IMR-90 (cell line): ENCODE results near the gene LRP1B. TPM values are rescaled to one million over a fixed set of nuclear protein-coding genes. Genes with fewer than 3 reads are reported as not detected.

Source experiments
- ATAC-seq: fragments of 200-7000 bp; cut with Tn5 transposase; 2 replicates; pipeline ENCODE4 v1.9.1; 2020; ENCODE audit warnings: low read depth, mild to moderate bottlenecking, moderate library complexity
- BruUV-seq: library from RNA; stranded (reverse); fragments of 400-500 nt; replicated peaks from 2 replicates; lab custom pipeline; 2021; lab: Mats Ljungman, UMichigan
- CTCF ChIA-PET: fragments of 300-600 bp; formaldehyde crosslinking; extraction: SDS; loops from one replicate; lab custom pipeline; 2021; ENCODE audit warnings: antibody characterized with exemption; lab: Yijun Ruan, JAX
- POLR2A ChIA-PET: fragments of 300-600 bp; sonication (Branson Sonifier 250); formaldehyde crosslinking; loops from one replicate; lab custom pipeline; 2022; ENCODE audit warnings: antibody characterized with exemption; ENCODE audit not compliant: unreplicated experiment; lab: Charles Lee
- DNase-seq: peaks from one replicate; pipeline ENCODE4 v3.0.0; 2013
- H2AFZ ChIP-seq: replicated peaks from 2 replicates; pipeline ENCODE3; 2013; ENCODE audit warnings: low read length, mild to moderate bottlenecking; ENCODE audit not compliant: poor library complexity
- H2AK5ac ChIP-seq: 2 replicates; pipeline ENCODE4 v1.6.1; 2013; ENCODE audit warnings: low read depth, low read length, inconsistent platforms
- H2AK9ac ChIP-seq: replicated peaks from 2 replicates; pipeline ENCODE3; 2013; ENCODE audit warnings: mild to moderate bottlenecking, low read depth, low read length, moderate library complexity; ENCODE audit not compliant: poor library complexity
- H2BK120ac ChIP-seq: 2 replicates; pipeline ENCODE4 v1.6.1; 2013; ENCODE audit warnings: low read depth, low read length, inconsistent platforms
- H2BK15ac ChIP-seq: 3 replicates; pipeline ENCODE4 v1.6.1; 2013; ENCODE audit warnings: low read depth, low read length, inconsistent platforms
- H2BK20ac ChIP-seq: 2 replicates; pipeline ENCODE4 v1.6.1; 2013; ENCODE audit warnings: low read depth, mild to moderate bottlenecking, inconsistent platforms, low read length, moderate library complexity
- H2BK5ac ChIP-seq: 2 replicates; pipeline ENCODE4 v1.6.1; 2013; ENCODE audit warnings: mild to moderate bottlenecking, low read depth, low read length, inconsistent platforms; ENCODE audit not compliant: poor library complexity, severe bottlenecking
- H3K14ac ChIP-seq: replicated peaks from 2 replicates; pipeline ENCODE4 v1.6.1; 2013; ENCODE audit warnings: low read depth, low read length, inconsistent platforms
- H3K18ac ChIP-seq: 2 replicates; pipeline ENCODE4 v1.6.1; 2013; ENCODE audit warnings: low read depth, low read length, control low read depth
- H3K23ac ChIP-seq: 2 replicates; pipeline ENCODE4 v1.6.1; 2013; ENCODE audit warnings: low read depth, low read length, inconsistent platforms
- H3K27ac ChIP-seq: 2 replicates; pipeline ENCODE4 v1.5.1; 2013; ENCODE audit warnings: mild to moderate bottlenecking, control low read depth, low read length; ENCODE audit not compliant: insufficient read depth
- H3K27me3 ChIP-seq: 2 replicates; pipeline ENCODE4 v1.6.1; 2013; ENCODE audit warnings: low read length; ENCODE audit not compliant: control insufficient read depth, insufficient read depth
- H3K36me3 ChIP-seq: 2 replicates; pipeline ENCODE4 v1.6.1; 2013; ENCODE audit warnings: low read length, mixed read lengths; ENCODE audit not compliant: control insufficient read depth, insufficient read depth
- H3K4ac ChIP-seq: 2 replicates; pipeline ENCODE4 v1.6.1; 2013; ENCODE audit warnings: low read depth, low read length, inconsistent platforms
- H3K4me1 ChIP-seq: 2 replicates; pipeline ENCODE4 v1.6.1; 2013; ENCODE audit warnings: low read length, mixed read lengths; ENCODE audit not compliant: control insufficient read depth, insufficient read depth
- H3K4me2 ChIP-seq: 2 replicates; pipeline ENCODE4 v1.6.1; 2013; ENCODE audit warnings: low read depth, mild to moderate bottlenecking, control low read depth, low read length, moderate library complexity
- H3K4me3 ChIP-seq: 2 replicates; pipeline ENCODE4 v1.5.1; 2013; ENCODE audit warnings: low read depth, mild to moderate bottlenecking, control low read depth, low read length, moderate library complexity; ENCODE audit not compliant: insufficient read depth
- H3K56ac ChIP-seq: 2 replicates; pipeline ENCODE4 v1.6.1; 2013; ENCODE audit warnings: low read length, inconsistent platforms; ENCODE audit not compliant: insufficient read depth; ENCODE audit errors: extremely low read depth
- H3K79me1 ChIP-seq, 2 experiments: 2 replicates each; pipeline ENCODE4 v1.6.1; 2013; ENCODE audit warnings: low read length in 2 of 2, inconsistent platforms in 1 of 2, low read depth in 1 of 2
- H3K9ac ChIP-seq: 2 replicates; pipeline ENCODE4 v1.6.1; 2013; ENCODE audit warnings: low read depth, low read length, control low read depth
- H3K9me1 ChIP-seq: 2 replicates; pipeline ENCODE4 v1.6.1; 2013; ENCODE audit warnings: low read length, inconsistent platforms; ENCODE audit not compliant: insufficient read depth
- H3K9me3 ChIP-seq: 2 replicates; pipeline ENCODE4 v1.6.1; 2013; ENCODE audit warnings: low read length; ENCODE audit not compliant: control insufficient read depth, insufficient read depth
- H4K20me1 ChIP-seq: 2 replicates; pipeline ENCODE4 v1.6.1; 2013; ENCODE audit warnings: low read length, inconsistent platforms; ENCODE audit not compliant: insufficient read depth
- H4K5ac ChIP-seq: 2 replicates; pipeline ENCODE4 v1.6.1; 2013; ENCODE audit warnings: mild to moderate bottlenecking, low read depth, low read length, control low read depth
- H4K8ac ChIP-seq, 2 experiments: 2 replicates each; pipeline ENCODE4 v1.6.1; 2013; ENCODE audit warnings: low read depth in 2 of 2, low read length in 2 of 2, control low read depth in 1 of 2, inconsistent platforms in 1 of 2
- H4K91ac ChIP-seq: 2 replicates; pipeline ENCODE4 v1.6.1; 2013; ENCODE audit warnings: low read depth, low read length, inconsistent platforms; ENCODE audit not compliant: insufficient read depth
- BHLHE40 ChIP-seq: fragments of 150-350 bp; IDR thresholded peaks from 2 replicates; pipeline ENCODE4 v1.6.1; 2016; ENCODE audit warnings: mild to moderate bottlenecking, low read depth, low read length
- CEBPB ChIP-seq: IDR thresholded peaks from 2 replicates; pipeline ENCODE4 v1.6.1; 2012; ENCODE audit warnings: low read depth, low read length, improper control_type of control experiment
- FOS ChIP-seq: fragments of 150-350 bp; IDR thresholded peaks from 2 replicates; pipeline ENCODE4 v1.6.1; 2016; ENCODE audit warnings: low read depth, low read length
- MAFK ChIP-seq: IDR thresholded peaks from 2 replicates; pipeline ENCODE4 v1.6.1; 2012; ENCODE audit warnings: low read depth, low read length, improper control_type of control experiment
- MAZ ChIP-seq: IDR thresholded peaks from 2 replicates; pipeline ENCODE4 v1.6.1; 2012; ENCODE audit warnings: low read depth, mild to moderate bottlenecking, low read length, improper control_type of control experiment, moderate library complexity, borderline replicate concordance
- MXI1 ChIP-seq: IDR thresholded peaks from 2 replicates; pipeline ENCODE4 v1.6.1; 2012; ENCODE audit warnings: low read depth, mild to moderate bottlenecking, low read length, moderate library complexity, borderline replicate concordance
- NFE2L2 ChIP-seq: fragments of 150-350 bp; IDR thresholded peaks from 2 replicates; pipeline ENCODE4 v1.6.1; 2016; ENCODE audit warnings: low read depth, mild to moderate bottlenecking, low read length
- POLR2A ChIP-seq: IDR thresholded peaks from 2 replicates; pipeline ENCODE4 v1.6.1; 2012; ENCODE audit warnings: mild to moderate bottlenecking, low read depth, low read length
- RAD21 ChIP-seq: IDR thresholded peaks from 2 replicates; pipeline ENCODE4 v1.6.1; 2012; ENCODE audit warnings: low read length, improper control_type of control experiment
- RCOR1 ChIP-seq: IDR thresholded peaks from 2 replicates; pipeline ENCODE4 v1.6.1; 2012; ENCODE audit warnings: mild to moderate bottlenecking, low read length, improper control_type of control experiment; ENCODE audit not compliant: insufficient replicate concordance
- SMC3 ChIP-seq: fragments of 150-350 bp; IDR thresholded peaks from 2 replicates; pipeline ENCODE4 v1.6.1; 2016; ENCODE audit warnings: low read depth, mild to moderate bottlenecking, antibody characterized with exemption, low read length, moderate library complexity
- WGBS, 2 experiments: methylation state at CpG; one replicate each; pipeline versions ENCODE4 v1.1.5 to v1.1.7; 2013; ENCODE audit warnings: missing lambda C conversion rate in 2 of 2; ENCODE audit not compliant: insufficient read length in 1 of 2; ENCODE audit errors: extremely low coverage in 2 of 2; 5-methylcytosine and 5-hydroxymethylcytosine counted together
- dilution Hi-C: fragments of 300-500 bp; cut with HindIII; formaldehyde crosslinking; loops from one replicate; pipeline ENCODE4 v1.14.3; 2018; ENCODE audit warnings: low sequenced_read_pairs; ENCODE audit not compliant: unreplicated experiment
- in situ Hi-C: fragments of 300-500 bp; cut with MboI; formaldehyde crosslinking; loops from 3 replicates; pipeline ENCODE4 v1.14.3; 2019; ENCODE audit warnings: low sequenced_read_pairs, inconsistent platforms, mixed read lengths
- intact Hi-C: fragments of 100-400 bp; cut with micrococcal nuclease; formaldehyde crosslinking; loops from 2 replicates; pipeline ENCODE4 v1.10.0; 2022
- polyA plus RNA-seq, 3 experiments: library from polyadenylated mRNA; depleted of rRNA; stranded (reverse); fragments of >200 nt; gene quantifications; 2 replicates each; pipeline ENCODE4 v1.2.3, GENCODE V29; 2012; ENCODE audit warnings: low replicate concordance in 1 of 3
- total RNA-seq: library from RNA; depleted of rRNA; stranded (reverse); fragments of >200 nt; gene quantifications from 2 replicates; pipeline ENCODE4 v1.2.3, GENCODE V29; 2012
- TF ChIP-seq, protein P1 (sequence below): fragments of 150-350 bp; IDR thresholded peaks from 2 replicates; pipeline ENCODE4 v1.6.1; 2016; ENCODE audit warnings: low read depth, mild to moderate bottlenecking, low read length, moderate library complexity, borderline replicate concordance

The LRP1B gene
- total and polyA plus RNA-seq, 2 of the 4 experiments (the other 2 are of a cell fraction) = under 0.01 to 0.02 TPM

DNA sequence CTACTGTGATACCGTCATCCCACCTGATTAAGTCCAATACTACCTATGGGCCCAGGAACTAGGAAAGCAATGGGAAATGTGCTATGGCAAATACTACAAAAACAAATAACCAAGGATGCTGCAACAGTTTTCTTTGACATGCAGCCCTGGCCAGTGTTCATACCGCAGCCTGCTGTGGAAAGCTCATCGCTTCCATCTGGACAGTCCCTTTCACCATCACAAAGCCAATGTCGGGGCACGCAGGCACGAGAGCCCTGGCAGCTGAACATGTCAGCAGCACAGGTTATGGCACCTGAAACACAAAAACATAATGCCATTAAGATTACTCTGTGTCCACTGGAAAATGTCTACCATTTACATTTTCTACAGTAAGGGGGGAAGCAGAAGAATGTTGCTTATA, 1621.1 kb downstream of the LRP1B start:
- Histone ChIP-seq H3K9me3 (no peaks in the 10 kb centered on the region), H4K20me1 (no peaks in the 10 kb centered on the region), H4K5ac (no peak overlapping the region), H3K56ac (no peak overlapping the region), H3K9ac (no peak overlapping the region), H3K4me3 (no peak overlapping the region), H2AK9ac (no peak overlapping the region), H3K4me2 (no peak overlapping the region), H4K8ac (no peak overlapping the region), H2BK20ac (no peak overlapping the region), H2AFZ (no peak overlapping the region), H3K18ac (no peak overlapping the region), H3K14ac (no peak overlapping the region), H4K91ac (no peak overlapping the region), H3K9me1 (no peaks in the 10 kb centered on the region), H2BK5ac (no peak overlapping the region), H3K27ac (no peak overlapping the region), H2BK120ac (no peak overlapping the region), H3K4ac (no peak overlapping the region), H3K36me3 (no peaks in the 10 kb centered on the region), H3K27me3 (no peaks in the 10 kb centered on the region), H2BK15ac (no peak overlapping the region), H3K4me1 (no peaks in the 10 kb centered on the region), H2AK5ac (no peak overlapping the region), H3K23ac (no peak overlapping the region), H3K79me1 (no peaks in the 10 kb centered on the region)
- DNase-seq = no peak
- ATAC-seq = no peak
- BruUV-seq = no TSS peak
- intact Hi-C loops (no loop called here), in situ Hi-C loops (no loop called here), dilution Hi-C loops (no loop called here)
- no CpG with 5 or more reads among the region's 6 CpGs for WGBS, 2 experiments
- ChIA-PET POLR2A (no interaction called here), CTCF (no interaction called here)
- TF ChIP-seq SMC3 (no peak), FOS (no peak), RCOR1 (no peak), MXI1 (no peak), CEBPB (no peak), MAZ (no peak), NFE2L2 (no peak), MAFK (no peak), RAD21 (no peak), BHLHE40 (no peak), POLR2A (no peak)
- TF ChIP-seq, protein P1, sequence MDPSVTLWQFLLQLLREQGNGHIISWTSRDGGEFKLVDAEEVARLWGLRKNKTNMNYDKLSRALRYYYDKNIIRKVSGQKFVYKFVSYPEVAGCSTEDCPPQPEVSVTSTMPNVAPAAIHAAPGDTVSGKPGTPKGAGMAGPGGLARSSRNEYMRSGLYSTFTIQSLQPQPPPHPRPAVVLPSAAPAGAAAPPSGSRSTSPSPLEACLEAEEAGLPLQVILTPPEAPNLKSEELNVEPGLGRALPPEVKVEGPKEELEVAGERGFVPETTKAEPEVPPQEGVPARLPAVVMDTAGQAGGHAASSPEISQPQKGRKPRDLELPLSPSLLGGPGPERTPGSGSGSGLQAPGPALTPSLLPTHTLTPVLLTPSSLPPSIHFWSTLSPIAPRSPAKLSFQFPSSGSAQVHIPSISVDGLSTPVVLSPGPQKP = no peak
